ENCODE measurements around the gene TIMM10B. TPM values are rescaled to one million over a fixed set of nuclear protein-coding genes. Genes with fewer than 3 reads are reported as not detected.
A peak's percentile ranks its signal among the peaks of the same experiment; 100 is the strongest.

The TIMM10B gene
- total RNA-seq, 1 experiment from 2014 or later: 41.7 TPM

- H3K4me1 Mint-ChIP-seq (ENCODE audit: low read depth, unreplicated experiment): no peaks in the 10 kb centered on the region
Measured at GRCh38 chr11:6443269-6444003, 37.9 kb upstream of the TIMM10B start.

GRCh38 chr11:6448574-6448973 is 32.7 kb upstream of the TIMM10B start:
- H3K36me3 Mint-ChIP-seq (ENCODE audit: insufficient read depth, unreplicated experiment): no peaks in the 10 kb centered on the region
- CTCF ChIA-PET: interaction anchor here (0.6 kb wide), 1 partner anchor 30 kb away, joined by 4 read pairs; no protein-coding TSS in a partner anchor
- H3K9me3 Mint-ChIP-seq (ENCODE audit: low read depth, unreplicated experiment): no peaks in the 10 kb centered on the region
- no peak for TF ChIP-seq CTCF (IDR thresholded peaks at IDR 0.05; ENCODE audit: unreplicated experiment)
- DNase-seq: no peak
- H3K27me3 Mint-ChIP-seq (ENCODE audit: unreplicated experiment): no peaks in the 10 kb centered on the region
- no peaks in the 10 kb centered on the region for H3K4me1 Mint-ChIP-seq (ENCODE audit: low read depth, unreplicated experiment)
- no peak overlapping the region for H3K27ac Mint-ChIP-seq (ENCODE audit: unreplicated experiment)
- H3K4me3 Mint-ChIP-seq (ENCODE audit: low read depth, unreplicated experiment): no peak overlapping the region
- no TSS peak for BruUV-seq (replicated peaks)
- intact Hi-C loops (cut with micrococcal nuclease; ENCODE audit: unreplicated experiment): no loop called here

More at GRCh38 chr11:6443269-6444003, 37.9 kb upstream of the TIMM10B start:
- no peak overlapping the region for H3K4me3 Mint-ChIP-seq (ENCODE audit: low read depth, unreplicated experiment)
- BruUV-seq (replicated peaks): no TSS peak
- H3K9me3 Mint-ChIP-seq (ENCODE audit: low read depth, unreplicated experiment): no peaks in the 10 kb centered on the region
- CTCF ChIA-PET: interaction anchor here (0.6 to 6.2 kb wide), 9 partner anchors 24 to 88 kb away, joined by 3 to 108 read pairs (median 4); partner anchors contain the start of genes APBB1 and SMPD1
- TF ChIP-seq CTCF (IDR thresholded peaks at IDR 0.05; ENCODE audit: unreplicated experiment): peak; percentile 65
- no peaks in the 10 kb centered on the region for H3K36me3 Mint-ChIP-seq (ENCODE audit: insufficient read depth, unreplicated experiment)
- no peak overlapping the region for H3K27ac Mint-ChIP-seq (ENCODE audit: unreplicated experiment)
- intact Hi-C loops (cut with micrococcal nuclease; ENCODE audit: unreplicated experiment): loop anchor here (1.0 kb wide), 1 partner anchor 64 kb away; no protein-coding TSS in a partner anchor
- no peaks in the 10 kb centered on the region for H3K27me3 Mint-ChIP-seq (ENCODE audit: unreplicated experiment)
- DNase-seq: peak; percentile 61

GRCh38 chr11:6452219-6452618 is 29.1 kb upstream of the TIMM10B start:
- intact Hi-C loops (cut with micrococcal nuclease; ENCODE audit: unreplicated experiment): no loop called here
- BruUV-seq (replicated peaks): no TSS peak
- CTCF ChIA-PET: interaction anchor here (0.7 kb wide), 2 partner anchors 17 to 1849 kb away, joined by 3 read pairs; no protein-coding TSS in a partner anchor

GRCh38 chr11:6453152-6453551 is 28.1 kb upstream of the TIMM10B start:
- Mint-ChIP-seq H3K9me3 (ENCODE audit: low read depth, unreplicated experiment) (no peaks in the 10 kb centered on the region), H3K36me3 (ENCODE audit: insufficient read depth, unreplicated experiment) (no peaks in the 10 kb centered on the region), H3K27ac (ENCODE audit: unreplicated experiment) (no peak overlapping the region), H3K4me3 (ENCODE audit: low read depth, unreplicated experiment) (no peak overlapping the region), H3K4me1 (ENCODE audit: low read depth, unreplicated experiment) (no peaks in the 10 kb centered on the region), H3K27me3 (ENCODE audit: unreplicated experiment) (no peaks in the 10 kb centered on the region)
- TF ChIP-seq CTCF (IDR thresholded peaks at IDR 0.05; ENCODE audit: unreplicated experiment): no peak
- CTCF ChIA-PET: interaction anchor here (0.7 kb wide), 1 partner anchor 16 kb away, joined by 3 read pairs; no protein-coding TSS in a partner anchor
- intact Hi-C loops (cut with micrococcal nuclease; ENCODE audit: unreplicated experiment): no loop called here
- no peak for DNase-seq
- BruUV-seq (replicated peaks): no TSS peak

More at GRCh38 chr11:6452219-6452618, 29.1 kb upstream of the TIMM10B start:
- Mint-ChIP-seq H3K4me3 (ENCODE audit: low read depth, unreplicated experiment) (no peak overlapping the region), H3K27me3 (ENCODE audit: unreplicated experiment) (no peaks in the 10 kb centered on the region), H3K27ac (ENCODE audit: unreplicated experiment) (no peak overlapping the region), H3K36me3 (ENCODE audit: insufficient read depth, unreplicated experiment) (no peaks in the 10 kb centered on the region), H3K9me3 (ENCODE audit: low read depth, unreplicated experiment) (no peaks in the 10 kb centered on the region), H3K4me1 (ENCODE audit: low read depth, unreplicated experiment) (no peaks in the 10 kb centered on the region)
- no peak for TF ChIP-seq CTCF (IDR thresholded peaks at IDR 0.05; ENCODE audit: unreplicated experiment)
- no peak for DNase-seq

All from Calu3 (cell line).